IPS-18a (cell line): Measurements from ENCODE around the gene MDP1.

ENCODE experiments used
- H3K27ac ChIP-seq: one replicate; pipeline ENCODE4 v1.5.1; 2013; ENCODE audit warnings: low read length
- H3K27me3 ChIP-seq: one replicate; pipeline ENCODE4 v1.6.1; 2013; ENCODE audit warnings: mild to moderate bottlenecking, low read length; ENCODE audit not compliant: control insufficient read depth, insufficient read depth
- H3K36me3 ChIP-seq: one replicate; pipeline ENCODE4 v1.6.1; 2013; ENCODE audit warnings: low read depth, low read length; ENCODE audit not compliant: control insufficient read depth
- H3K4me1 ChIP-seq: one replicate; pipeline ENCODE4 v1.6.1; 2013; ENCODE audit warnings: low read depth, low read length; ENCODE audit not compliant: control insufficient read depth
- H3K4me3 ChIP-seq: one replicate; pipeline ENCODE4 v1.5.1; 2013; ENCODE audit warnings: low read length
- H3K9ac ChIP-seq: one replicate; pipeline ENCODE4 v1.6.1; 2013; ENCODE audit warnings: mild to moderate bottlenecking, low read length, moderate library complexity
- H3K9me3 ChIP-seq: one replicate; pipeline ENCODE4 v1.6.1; 2013; ENCODE audit warnings: low read depth, low read length; ENCODE audit not compliant: control insufficient read depth

MDP1 gene

GRCh38 chr14:24189460-24189859, 26.4 kb downstream of the MDP1 start:
- Histone ChIP-seq H3K27me3 (no peaks in the 10 kb centered on the region), H3K4me1 (peaks cover 6% of the 10 kb centered on the region), H3K4me3 (peak overlapping the region; percentile 87), H3K9me3 (no peaks in the 10 kb centered on the region), H3K36me3 (peaks cover 45% of the 10 kb centered on the region), H3K27ac (no peak overlapping the region), H3K9ac (no peak overlapping the region)

GRCh38 chr14:24189059-24189375, 26.8 kb downstream of the MDP1 start:
- Histone ChIP-seq H3K9me3 (no peaks in the 10 kb centered on the region), H3K9ac (peak overlapping the region; percentile 33), H3K4me1 (peaks cover 6% of the 10 kb centered on the region), H3K4me3 (peak overlapping the region; percentile 87), H3K27ac (no peak overlapping the region), H3K36me3 (peaks cover 49% of the 10 kb centered on the region), H3K27me3 (no peaks in the 10 kb centered on the region)

- no peaks in the 10 kb centered on the region for H3K9me3 ChIP-seq
- no peaks in the 10 kb centered on the region for H3K27me3 ChIP-seq
- H3K4me1 ChIP-seq: peaks cover 6% of the 10 kb centered on the region
- H3K9ac ChIP-seq: peak within 1 kb of the TSS; percentile 77
- peak within 1 kb of the TSS; percentile 37 for H3K27ac ChIP-seq
- peaks cover 53% of the 10 kb centered on the region for H3K36me3 ChIP-seq
- peak within 1 kb of the TSS; percentile 87 for H3K4me3 ChIP-seq
Observed at GRCh38 chr14:24188251-24189058, 27.4 kb downstream of the MDP1 start, which contains the start of gene IPO4. Gene IPO4 (minus strand): TSS chr14:24188816. CDS start chr14:24188787, 29 bp downstream.

- H3K27me3 ChIP-seq: no peaks in the 10 kb centered on the region
- H3K4me3 ChIP-seq: peak overlapping the region; percentile 87
- no peaks in the 10 kb centered on the region for H3K9me3 ChIP-seq
- no peak overlapping the region for H3K27ac ChIP-seq
- H3K9ac ChIP-seq: no peak overlapping the region
- peaks cover 6% of the 10 kb centered on the region for H3K4me1 ChIP-seq
- peaks cover 58% of the 10 kb centered on the region for H3K36me3 ChIP-seq
Observed at GRCh38 chr14:24187539-24187915, 28.3 kb downstream of the MDP1 start.

GRCh38 chr14:24186831-24187538, 28.9 kb downstream of the MDP1 start:
- H3K4me1 ChIP-seq: peaks cover 6% of the 10 kb centered on the region
- peaks cover 58% of the 10 kb centered on the region for H3K36me3 ChIP-seq
- no peak overlapping the region for H3K9ac ChIP-seq
- H3K27ac ChIP-seq: no peak overlapping the region
- no peaks in the 10 kb centered on the region for H3K27me3 ChIP-seq
- no peak overlapping the region for H3K4me3 ChIP-seq
- no peaks in the 10 kb centered on the region for H3K9me3 ChIP-seq

GRCh38 chr14:24185741-24186140, 30.1 kb downstream of the MDP1 start:
- Histone ChIP-seq H3K36me3 (peaks cover 65% of the 10 kb centered on the region), H3K27ac (no peak overlapping the region), H3K9me3 (no peaks in the 10 kb centered on the region), H3K27me3 (no peaks in the 10 kb centered on the region), H3K4me3 (no peak overlapping the region), H3K4me1 (peaks cover 6% of the 10 kb centered on the region), H3K9ac (no peak overlapping the region)

GRCh38 chr14:24185026-24185425, 30.8 kb downstream of the MDP1 start:
- H3K36me3 ChIP-seq: peaks cover 71% of the 10 kb centered on the region
- no peak overlapping the region for H3K27ac ChIP-seq
- no peaks in the 10 kb centered on the region for H3K9me3 ChIP-seq
- peaks cover 6% of the 10 kb centered on the region for H3K4me1 ChIP-seq
- H3K4me3 ChIP-seq: no peak overlapping the region
- H3K27me3 ChIP-seq: no peaks in the 10 kb centered on the region
- H3K9ac ChIP-seq: no peak overlapping the region

GRCh38 chr14:24184104-24184970, 31.5 kb downstream of the MDP1 start:
- Histone ChIP-seq H3K27ac (no peak overlapping the region), H3K27me3 (no peaks in the 10 kb centered on the region), H3K4me3 (no peak overlapping the region), H3K9me3 (no peaks in the 10 kb centered on the region), H3K4me1 (peaks cover 6% of the 10 kb centered on the region), H3K9ac (no peak overlapping the region), H3K36me3 (peaks cover 77% of the 10 kb centered on the region)

- H3K27ac ChIP-seq: no peak overlapping the region
- H3K4me1 ChIP-seq: peaks cover 6% of the 10 kb centered on the region
- no peak overlapping the region for H3K9ac ChIP-seq
- peaks cover 89% of the 10 kb centered on the region for H3K36me3 ChIP-seq
- no peaks in the 10 kb centered on the region for H3K9me3 ChIP-seq
- H3K4me3 ChIP-seq: no peak overlapping the region
- H3K27me3 ChIP-seq: no peaks in the 10 kb centered on the region
Observed at GRCh38 chr14:24183014-24183481, 32.8 kb downstream of the MDP1 start.

GRCh38 chr14:24182110-24182882, 33.6 kb downstream of the MDP1 start:
- Histone ChIP-seq H3K27ac (no peak overlapping the region), H3K4me1 (no peaks in the 10 kb centered on the region), H3K27me3 (no peaks in the 10 kb centered on the region), H3K9me3 (no peaks in the 10 kb centered on the region), H3K9ac (no peak overlapping the region), H3K36me3 (peaks cover 93% of the 10 kb centered on the region), H3K4me3 (no peak overlapping the region)
